Measurements from ENCODE around the gene CDC34. TPM values are rescaled to one million over a fixed set of nuclear protein-coding genes. Genes with fewer than 3 reads are reported as not detected.

Gene CDC34
- total and polyA plus RNA-seq, 9 of the 15 experiments (the other 6 are each of a cell fraction or from before 2014, with no cell fraction given), result 0.80 to 203 (median 65.5) TPM

GRCh38 chr19:573519-573825, 41.9 kb downstream of the CDC34 start (continued):
- no peak for TF ChIP-seq TCFL5 (CRISPR knock-in tag; conservative IDR thresholded peaks at IDR 0.05)

DNA sequence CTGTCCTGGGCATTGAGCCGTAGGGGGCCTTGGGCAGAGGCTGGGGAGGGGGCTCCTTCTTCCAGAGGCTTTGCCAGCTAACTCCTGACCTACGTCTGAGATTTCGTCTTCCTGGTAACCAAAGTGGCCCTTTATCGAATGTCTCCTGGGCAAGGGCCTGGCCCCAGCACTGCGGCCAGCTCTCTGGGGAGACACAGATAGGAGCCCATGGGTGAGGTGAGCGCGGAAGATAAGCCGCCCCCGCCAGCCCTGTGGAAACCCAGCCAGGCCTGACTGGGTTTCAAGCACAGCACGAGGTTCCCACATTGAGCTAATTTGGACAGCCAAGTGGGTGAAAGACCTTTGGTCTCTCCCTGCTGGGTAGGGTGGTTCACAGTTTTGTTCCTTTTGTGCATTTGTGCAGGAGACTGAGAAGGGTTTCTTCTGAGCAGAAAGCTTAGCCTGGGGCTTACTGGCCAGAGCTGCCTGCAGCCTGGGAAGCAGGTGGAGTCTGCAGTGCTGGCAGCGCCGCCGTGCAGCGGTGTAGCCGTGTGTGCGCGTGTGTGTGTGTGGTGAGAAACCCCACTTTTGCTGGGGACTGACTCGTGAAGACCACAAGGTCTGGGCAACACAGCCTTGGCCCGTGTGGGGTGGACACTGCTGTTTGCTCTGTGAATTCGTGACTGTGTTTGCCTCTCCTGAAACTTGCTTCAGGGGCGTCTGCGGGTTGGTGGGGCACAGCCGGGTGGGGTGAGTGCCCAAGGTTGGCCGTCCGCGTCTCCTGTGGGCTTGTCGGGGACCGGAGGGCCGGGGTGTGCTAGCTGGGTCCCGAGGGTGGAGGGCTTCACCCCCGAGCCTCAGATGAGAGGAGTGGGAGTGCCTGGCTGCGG, 43.3 kb downstream of the CDC34 start:
- Histone ChIP-seq H2AFZ (ENCODE audit: low read depth, low read length) (no peak overlapping the region), H3K4me2 (ENCODE audit: insufficient read depth, low read length) (peak overlapping the region; percentile 79), H3K27ac (ENCODE audit: extremely low read depth, low read depth, low read length) (peak overlapping the region; percentile 73), H3K9ac (ENCODE audit: insufficient read depth in 1 of 2, low read depth in 2 of 2, low read length in 2 of 2) (peak overlapping the region; percentile 53 to 95; a peak in 3 of 4 replicates), H4K20me1 (replicated peaks; ENCODE audit: control insufficient read depth, insufficient read depth, low read length) (peaks cover 63% of the 10 kb centered on the region), H3K4me1 (replicated peaks in 1 of 2; ENCODE audit: control insufficient read depth in 2 of 2, insufficient read depth in 2 of 2, low read length in 2 of 2) (peaks cover 28 to 85% of the 10 kb centered on the region in 2 experiments), H3K9me3 (replicated peaks; ENCODE audit: control insufficient read depth, insufficient read depth, low read depth, low read length) (peaks cover 3% of the 10 kb centered on the region), H3K4me3 (peak overlapping the region; percentile 99; the same call in 1 of the 2 replicates), H3K9me1 (ENCODE audit: control insufficient read depth, insufficient read depth, low read length) (peaks cover 15% of the 10 kb centered on the region), H3K36me3 (ENCODE audit: control insufficient read depth, insufficient read depth, low read length) (peaks cover 42% of the 10 kb centered on the region; the same call in 2 of the 3 replicates), H3K27me3 (ENCODE audit: control insufficient read depth in 2 of 2, insufficient read depth in 2 of 2, low read length in 2 of 2) (no peaks in the 10 kb centered on the region), H3K79me2 (ENCODE audit: control insufficient read depth, insufficient read depth, low read length) (peaks cover 78% of the 10 kb centered on the region)
- in situ Hi-C loops (cut with MboI), result no loop called here
- no TSS peak for BruUV-seq (replicated peaks)
- intact Hi-C loops (cut with micrococcal nuclease), result loop anchor here (2.0 kb wide), 1 partner anchor 30 kb away; no protein-coding TSS in a partner anchor
- CTCF ChIA-PET (ENCODE audit: low intra/inter-chr PET ratio), result no interaction called here
- POLR2A ChIA-PET, result interaction anchor here (0.5 to 2.3 kb wide), 17 partner anchors 8 to 1016 kb away, joined by 3 to 41 read pairs (median 3); partner anchors contain the start of genes CDC34 and HCN2
- 3% methylated on average over 27 of the region's 32 CpGs for WGBS (ENCODE audit: insufficient coverage, low coverage, missing lambda C conversion rate)
- peak; percentile 74 to 96 (median 82) for DNase-seq (ENCODE audit: extremely low read depth in 1 of 4, low spot score in 3 of 4)
- peak; percentile 78 for ATAC-seq
- FAIRE-seq, result peak; percentile 99
- no peak for TF ChIP-seq RERE (CRISPR knock-in tag; IDR thresholded peaks at IDR 0.05; ENCODE audit: borderline replicate concordance)
- no peak for TF ChIP-seq ZNF398 (CRISPR knock-in tag; IDR thresholded peaks at IDR 0.05)
- TF ChIP-seq GMEB1 (CRISPR knock-in tag; IDR thresholded peaks at IDR 0.05), result peak; percentile 52; the same call in 1 of the 2 replicates
- 0 out of 2 replicates have a peak, but pooled peaks have one; percentile 27 for TF ChIP-seq THRAP3 (IDR thresholded peaks at IDR 0.05; ENCODE audit: borderline replicate concordance)
- peak; percentile 98 for TF ChIP-seq GATA2 (CRISPR knock-in tag; IDR thresholded peaks at IDR 0.05)
- TF ChIP-seq MEIS2 (IDR thresholded peaks at IDR 0.05; ENCODE audit: partially characterized antibody), result peak; percentile 5
- no peak for TF ChIP-seq MCM2 (IDR thresholded peaks at IDR 0.05; ENCODE audit: low read depth)

Measured in K562 (cell line).